Measurements from ENCODE around the gene TMEM41B.
A peak's percentile ranks its signal among the peaks of the same experiment; 100 is the strongest.
"Not testable (repeated sequence)": the region's sequence is repeated elsewhere in the genome, so short reads cannot be mapped to it uniquely, and the experiment has no call there.

The TMEM41B gene

GRCh38 chr11:9304178-9304577 is 10.2 kb downstream of the TMEM41B start:
- DNase-seq (ENCODE audit: low read depth in 2 of 2): no peak

GRCh38 chr11:9302448-9302847 is 11.9 kb downstream of the TMEM41B start:
- no peak for DNase-seq (ENCODE audit: low read depth in 2 of 2)

- no peak for DNase-seq (ENCODE audit: low read depth in 2 of 2)
Observed at GRCh38 chr11:9301720-9302119, 12.7 kb downstream of the TMEM41B start.

GRCh38 chr11:9293646-9294045 is 20.7 kb downstream of the TMEM41B start:
- DNase-seq (ENCODE audit: low read depth in 2 of 2): no peak

GRCh38 chr11:9285850-9286587 is 28.4 kb downstream of the TMEM41B start:
- DNase-seq (ENCODE audit: low read depth in 2 of 2): no peak

- peak in 1 of 2 donors; percentile 15 for DNase-seq (ENCODE audit: low read depth in 2 of 2)
Observed at GRCh38 chr11:9280655-9281301, 33.6 kb downstream of the TMEM41B start.

GRCh38 chr11:9277176-9277575 is 37.2 kb downstream of the TMEM41B start:
- no peak for DNase-seq (ENCODE audit: low read depth in 2 of 2)

- no peak for DNase-seq (ENCODE audit: low read depth in 2 of 2)
Observed at GRCh38 chr11:9276571-9276970, 37.8 kb downstream of the TMEM41B start.

GRCh38 chr11:9274499-9275258 is 39.7 kb downstream of the TMEM41B start:
- no peak for DNase-seq (ENCODE audit: low read depth in 2 of 2)

- no peak for DNase-seq (ENCODE audit: low read depth in 2 of 2)
Observed at GRCh38 chr11:9273376-9274336, 40.7 kb downstream of the TMEM41B start.

GRCh38 chr11:9269492-9270013 is 44.8 kb downstream of the TMEM41B start:
- no peak for DNase-seq (ENCODE audit: low read depth in 2 of 2)

- DNase-seq (ENCODE audit: low read depth in 2 of 2): no peak
Observed at GRCh38 chr11:9267680-9268079, 46.7 kb downstream of the TMEM41B start.

- no peak for DNase-seq (ENCODE audit: low read depth in 2 of 2)
Observed at GRCh38 chr11:9266926-9267325, 47.5 kb downstream of the TMEM41B start.

GRCh38 chr11:9266132-9266736 is 48.2 kb downstream of the TMEM41B start:
- DNase-seq (ENCODE audit: low read depth in 2 of 2): no peak

GRCh38 chr11:9265211-9266131 is 48.9 kb downstream of the TMEM41B start, which contains the start of gene DENND5A:
Gene DENND5A (minus strand): TSS chr11:9265350. CDS start chr11:9265069, 281 bp downstream.
- peak; percentile 35 to 42 for DNase-seq (ENCODE audit: low read depth in 2 of 2)

GRCh38 chr11:9264316-9265210 is 49.8 kb downstream of the TMEM41B start:
- no peak for DNase-seq (ENCODE audit: low read depth in 2 of 2)

- peak in 1 of 2 donors; percentile 6 for DNase-seq (ENCODE audit: low read depth in 2 of 2)
Observed at GRCh38 chr11:9263840-9264315, 50.5 kb downstream of the TMEM41B start.

GRCh38 chr11:9260838-9261146 is 53.6 kb downstream of the TMEM41B start:
- DNase-seq (ENCODE audit: low read depth in 2 of 2): not testable (repeated sequence)

Measured in stimulated activated CD8-positive, alpha-beta memory T cell treated with anti-CD3 and anti-CD28 coated beads, Interleukin-2, amount 100 ng/mL, for 1 hour (primary cell).